HG02571 (cell line): ENCODE measurements around the gene NDUFA13.

ENCODE experiments used
- ATAC-seq: cut with Tn5 transposase; IDR thresholded peaks from one replicate; pipeline ENCODE4 v1.9.1; 2021; ENCODE audit warnings: mild to moderate bottlenecking, moderate library complexity; ENCODE audit not compliant: unreplicated experiment

NDUFA13 gene

GRCh38 chr19:19488875-19489690, 26.9 kb upstream of the NDUFA13 start:
- ATAC-seq: no peak

- ATAC-seq: no peak
Measured at GRCh38 chr19:19489804-19490204, 26.2 kb upstream of the NDUFA13 start.

GRCh38 chr19:19490214-19490968, 25.6 kb upstream of the NDUFA13 start:
- no peak for ATAC-seq

GRCh38 chr19:19491321-19492025, 24.6 kb upstream of the NDUFA13 start:
- no peak for ATAC-seq

GRCh38 chr19:19492026-19492610, 23.9 kb upstream of the NDUFA13 start:
- no peak for ATAC-seq

- ATAC-seq: no peak
Measured at GRCh38 chr19:19493841-19494546, 22.0 kb upstream of the NDUFA13 start.

- no peak for ATAC-seq
Measured at GRCh38 chr19:19495614-19496603, 20.1 kb upstream of the NDUFA13 start.

GRCh38 chr19:19498255-19498991, 17.6 kb upstream of the NDUFA13 start:
- ATAC-seq: no peak

- no peak for ATAC-seq
Measured at GRCh38 chr19:19499272-19499995, 16.6 kb upstream of the NDUFA13 start.

- no peak for ATAC-seq
Measured at GRCh38 chr19:19500975-19501644, 14.9 kb upstream of the NDUFA13 start.

- no peak for ATAC-seq
Measured at GRCh38 chr19:19501798-19502197, 14.2 kb upstream of the NDUFA13 start.

- ATAC-seq: no peak
Measured at GRCh38 chr19:19502281-19502680, 13.7 kb upstream of the NDUFA13 start.

GRCh38 chr19:19502808-19503602, 13.0 kb upstream of the NDUFA13 start:
- ATAC-seq: no peak

- no peak for ATAC-seq
Measured at GRCh38 chr19:19504754-19505668, 11.0 kb upstream of the NDUFA13 start.

- no peak for ATAC-seq
Measured at GRCh38 chr19:19505669-19506326, 10.2 kb upstream of the NDUFA13 start.
